H9 (cell line): ENCODE measurements around the gene DHRSX. TPM values are rescaled to one million over a fixed set of nuclear protein-coding genes. Genes with fewer than 3 reads are reported as not detected.
"Not testable (repeated sequence)": the region's sequence is repeated elsewhere in the genome, so short reads cannot be mapped to it uniquely, and the experiment has no call there.

ENCODE experiments used
- DNase-seq: peaks from one replicate; pipeline ENCODE4 v3.0.0-alpha.2; 2017
- H2AFZ ChIP-seq: one replicate; pipeline ENCODE4 v1.6.1; 2013; ENCODE audit warnings: mild to moderate bottlenecking, low read length, control low read depth, moderate library complexity
- H2AK5ac ChIP-seq: 2 replicates; pipeline ENCODE4 v1.6.1; 2013; ENCODE audit warnings: low read length, control low read depth, mixed read lengths; ENCODE audit not compliant: insufficient read length
- H2BK120ac ChIP-seq: one replicate; pipeline ENCODE4 v1.6.1; 2013; ENCODE audit warnings: low read depth, mild to moderate bottlenecking, low read length, control low read depth, inconsistent platforms; ENCODE audit not compliant: poor library complexity, severe bottlenecking
- H2BK12ac ChIP-seq: 2 replicates; pipeline ENCODE4 v1.6.1; 2013; ENCODE audit warnings: low read length, control low read depth, mixed read lengths, low read depth; ENCODE audit not compliant: insufficient read length
- H2BK15ac ChIP-seq: 2 replicates; pipeline ENCODE4 v1.6.1; 2013; ENCODE audit warnings: low read depth, low read length, control low read depth
- H2BK20ac ChIP-seq: one replicate; pipeline ENCODE4 v1.6.1; 2013; ENCODE audit warnings: low read depth, mild to moderate bottlenecking, low read length, control low read depth, inconsistent platforms; ENCODE audit not compliant: poor library complexity, severe bottlenecking
- H2BK5ac ChIP-seq: 2 replicates; pipeline ENCODE4 v1.6.1; 2013; ENCODE audit warnings: low read length, control low read depth, mixed read lengths; ENCODE audit not compliant: insufficient read length
- H3K14ac ChIP-seq: 2 replicates; pipeline ENCODE4 v1.6.1; 2013; ENCODE audit warnings: low read length, control low read depth; ENCODE audit not compliant: insufficient read depth
- H3K18ac ChIP-seq: 2 replicates; pipeline ENCODE4 v1.6.1; 2013; ENCODE audit warnings: low read depth, mild to moderate bottlenecking, mixed read lengths, low read length, control low read depth; ENCODE audit not compliant: insufficient read length
- H3K23ac ChIP-seq: 2 replicates; pipeline ENCODE4 v1.6.1; 2013; ENCODE audit warnings: low read length, control low read depth, mixed read lengths, low read depth; ENCODE audit not compliant: insufficient read length
- H3K23me2 ChIP-seq: 2 replicates; pipeline ENCODE4 v1.6.1; 2013; ENCODE audit warnings: low read depth, mild to moderate bottlenecking, mixed read lengths, low read length, control low read depth; ENCODE audit not compliant: insufficient read length, poor library complexity, severe bottlenecking
- H3K27ac ChIP-seq: 2 replicates; pipeline ENCODE4 v1.5.1; 2013; ENCODE audit warnings: low read length, control low read depth, mixed read lengths, low read depth; ENCODE audit not compliant: insufficient read length
- H3K27me3 ChIP-seq: 2 replicates; pipeline ENCODE4 v1.6.1; 2013; ENCODE audit warnings: low read length, control low read depth, inconsistent platforms; ENCODE audit not compliant: insufficient read depth
- H3K4ac ChIP-seq: 2 replicates; pipeline ENCODE4 v1.6.1; 2013; ENCODE audit warnings: low read depth, mild to moderate bottlenecking, control low read depth, inconsistent platforms, low read length, moderate library complexity
- H3K4me1 ChIP-seq: 2 replicates; pipeline ENCODE4 v1.6.1; 2013; ENCODE audit warnings: low read length, control low read depth, inconsistent platforms; ENCODE audit not compliant: insufficient read depth
- H3K4me2 ChIP-seq: 2 replicates; pipeline ENCODE4 v1.6.1; 2013; ENCODE audit warnings: low read length, control low read depth, mixed read lengths; ENCODE audit not compliant: insufficient read length, insufficient read depth
- H3K56ac ChIP-seq: 2 replicates; pipeline ENCODE4 v1.6.1; 2013; ENCODE audit warnings: low read depth, mild to moderate bottlenecking, mixed read lengths, low read length, control low read depth; ENCODE audit not compliant: insufficient read length
- H3K79me1 ChIP-seq: 2 replicates; pipeline ENCODE4 v1.6.1; 2013; ENCODE audit warnings: low read depth, mild to moderate bottlenecking, moderate library complexity, low read length, control low read depth, inconsistent platforms; ENCODE audit not compliant: insufficient read depth, poor library complexity, severe bottlenecking
- H3K79me2 ChIP-seq: 2 replicates; pipeline ENCODE4 v1.6.1; 2013; ENCODE audit warnings: low read length, control low read depth, inconsistent platforms; ENCODE audit not compliant: insufficient read depth
- H3K9ac ChIP-seq: 2 replicates; pipeline ENCODE4 v1.6.1; 2013; ENCODE audit warnings: low read length, control low read depth, mixed read lengths; ENCODE audit not compliant: insufficient read length; ENCODE audit errors: extremely low read depth
- H3K9me3 ChIP-seq: one replicate; pipeline ENCODE4 v1.6.1; 2013; ENCODE audit warnings: low read depth, low read length, inconsistent platforms; ENCODE audit not compliant: control insufficient read depth
- H3T11ph ChIP-seq: one replicate; pipeline ENCODE4 v1.6.1; 2013; ENCODE audit warnings: mild to moderate bottlenecking, low read length, control low read depth, inconsistent platforms
- H4K20me1 ChIP-seq: one replicate; pipeline ENCODE4 v1.6.1; 2013; ENCODE audit not compliant: control insufficient read depth, insufficient read length, insufficient read depth
- H4K5ac ChIP-seq: 2 replicates; pipeline ENCODE4 v1.6.1; 2013; ENCODE audit warnings: low read depth, mild to moderate bottlenecking, mixed read lengths, low read length, control low read depth; ENCODE audit not compliant: insufficient read length
- H4K8ac ChIP-seq: replicated peaks from 2 replicates; pipeline ENCODE4 v1.6.1; 2013; ENCODE audit warnings: low read length, control low read depth, mixed read lengths, low read depth; ENCODE audit not compliant: insufficient read length
- H4K91ac ChIP-seq: 2 replicates; pipeline ENCODE4 v1.6.1; 2013; ENCODE audit warnings: low read depth, mild to moderate bottlenecking, moderate library complexity, mixed read lengths, low read length, control low read depth; ENCODE audit not compliant: insufficient read length
- H3K27ac Mint-ChIP-seq, 3 experiments: 2 replicates in 2 of 3; 3 replicates in 1 of 3; pipeline ENCODE4 v1.8.0; 2020 to 2021; ENCODE audit warnings: mixed read lengths in 3 of 3, mild to moderate bottlenecking in 1 of 3, moderate library complexity in 1 of 3
- H3K27me3 Mint-ChIP-seq: 2 replicates; pipeline ENCODE4 v1.8.0; 2021; ENCODE audit warnings: low read depth, mild to moderate bottlenecking, moderate library complexity, mixed read lengths
- H3K36me3 Mint-ChIP-seq, 3 experiments: 2 replicates in 2 of 3; 3 replicates in 1 of 3; pipeline ENCODE4 v1.8.0; 2020 to 2021; ENCODE audit warnings: low read depth in 3 of 3, mixed read lengths in 3 of 3; ENCODE audit not compliant: insufficient read depth in 1 of 3
- H3K4me1 Mint-ChIP-seq, 2 experiments: 2 replicates each; pipeline ENCODE4 v1.8.0; 2020; ENCODE audit warnings: mixed read lengths in 2 of 2
- H3K4me3 Mint-ChIP-seq, 2 experiments: 2 replicates in 1 of 2; 3 replicates in 1 of 2; pipeline ENCODE4 v1.8.0; 2020 to 2021; ENCODE audit warnings: mild to moderate bottlenecking in 2 of 2, mixed read lengths in 2 of 2, moderate library complexity in 1 of 2
- H3K9me3 Mint-ChIP-seq, 2 experiments: 2 replicates in 1 of 2; 3 replicates in 1 of 2; pipeline ENCODE4 v1.8.0; 2020; ENCODE audit warnings: mild to moderate bottlenecking in 2 of 2, mixed read lengths in 2 of 2, moderate library complexity in 1 of 2
- CTCF ChIP-seq: fragments of 200-600 bp; sonication (generic); conservative IDR thresholded peaks from 3 replicates; pipeline ENCODE4 v1.8.0; 2021; ENCODE audit warnings: antibody characterized with exemption, mild to moderate bottlenecking
- WGBS: extraction: QIAGEN DNeasy Blood & Tissue Kit; methylation state at CpG from one replicate; pipeline ENCODE4 v1.1.7; 2013; ENCODE audit warnings: missing lambda C conversion rate, low lambda C conversion rate, mixed read lengths; ENCODE audit not compliant: insufficient read length; ENCODE audit errors: extremely low coverage; 5-methylcytosine and 5-hydroxymethylcytosine counted together
- total RNA-seq: library from RNA; stranded (reverse); gene quantifications from 2 replicates; pipeline ENCODE4 v1.2.1, GENCODE V29; 2021

DHRSX gene
- total RNA-seq, 1 experiment from 2014 or later = 44.0 TPM

- no peak overlapping the region for H3K9ac ChIP-seq
- H4K8ac ChIP-seq = no peak overlapping the region
- H2BK120ac ChIP-seq = no peak overlapping the region
- WGBS = no CpG with 5 or more reads among the region's 8 CpGs
- no peak for TF ChIP-seq CTCF
- H3K4ac ChIP-seq = no peak overlapping the region
- no peak for DNase-seq
- H2BK15ac ChIP-seq = no peak overlapping the region
- H3K23me2 ChIP-seq = no peaks in the 10 kb centered on the region
- no peak overlapping the region for H3K23ac ChIP-seq
- H4K20me1 ChIP-seq = no peaks in the 10 kb centered on the region
- Mint-ChIP-seq H3K4me3 (no peak overlapping the region), H3K4me1 (peaks cover 26% of the 10 kb centered on the region in 2 experiments), H3K9me3 (peaks cover 7 to 11% of the 10 kb centered on the region in 2 experiments; a peak in 4 of 5 replicates), H3K36me3 (peaks cover 34 to 62% (median 54%) of the 10 kb centered on the region in 3 experiments), H3K27ac (no peak overlapping the region), H3K27me3 (peaks cover under 1% of the 10 kb centered on the region; the same call in 1 of the 2 replicates)
- H2AK5ac ChIP-seq = no peak overlapping the region
- H3K27me3 ChIP-seq = no peaks in the 10 kb centered on the region
- no peak overlapping the region for H4K91ac ChIP-seq
- H4K5ac ChIP-seq = no peak overlapping the region
- H3K56ac ChIP-seq = no peak overlapping the region
- no peak overlapping the region for H3K4me2 ChIP-seq
- H3K9me3 ChIP-seq = no peaks in the 10 kb centered on the region
- H2AFZ ChIP-seq = no peak overlapping the region
- H3K79me2 ChIP-seq = no peaks in the 10 kb centered on the region
- no peaks in the 10 kb centered on the region for H3K79me1 ChIP-seq
- H3T11ph ChIP-seq = no peak overlapping the region
- no peak overlapping the region for H3K18ac ChIP-seq
- no peak overlapping the region for H2BK5ac ChIP-seq
- no peak overlapping the region for H2BK12ac ChIP-seq
- H3K27ac ChIP-seq = no peak overlapping the region
- peaks cover 2% of the 10 kb centered on the region; the same call in 1 of the 2 replicates for H3K4me1 ChIP-seq
- H3K14ac ChIP-seq = no peak overlapping the region
- no peak overlapping the region for H2BK20ac ChIP-seq
These were observed 77.5 kb downstream of the DHRSX start for GRCh38 chrX:2423282-2423681.

GRCh38 chrX:2419418-2419817 is 81.4 kb downstream of the DHRSX start:
- not testable (repeated sequence) for H3K4me2 ChIP-seq, H3K14ac ChIP-seq, H3K27me3 Mint-ChIP-seq, H3K23ac ChIP-seq, H3K79me1 ChIP-seq, H4K20me1 ChIP-seq, H2BK12ac ChIP-seq, H3K27me3 ChIP-seq, H3K9me3 ChIP-seq, H2BK120ac ChIP-seq, H3K27ac Mint-ChIP-seq, H3T11ph ChIP-seq, H3K4me1 Mint-ChIP-seq, H4K5ac ChIP-seq, H2AK5ac ChIP-seq, H2BK20ac ChIP-seq, H2BK5ac ChIP-seq, H3K4ac ChIP-seq, H2BK15ac ChIP-seq, H3K9ac ChIP-seq, H2AFZ ChIP-seq, H3K9me3 Mint-ChIP-seq, H3K4me1 ChIP-seq, DNase-seq, H4K91ac ChIP-seq, H3K18ac ChIP-seq, H3K23me2 ChIP-seq, H3K56ac ChIP-seq, H3K79me2 ChIP-seq, H3K27ac ChIP-seq, H4K8ac ChIP-seq, H3K4me3 Mint-ChIP-seq
- WGBS = no CpG with 5 or more reads among the region's 7 CpGs
- peaks cover 6 to 33% (median 27%) of the 10 kb centered on the region in 3 experiments for H3K36me3 Mint-ChIP-seq
